Measurements from ENCODE around the gene HTR6.
"Not testable (repeated sequence)": the region's sequence is repeated elsewhere in the genome, so short reads cannot be mapped to it uniquely, and the experiment has no call there.

The HTR6 gene

DNA sequence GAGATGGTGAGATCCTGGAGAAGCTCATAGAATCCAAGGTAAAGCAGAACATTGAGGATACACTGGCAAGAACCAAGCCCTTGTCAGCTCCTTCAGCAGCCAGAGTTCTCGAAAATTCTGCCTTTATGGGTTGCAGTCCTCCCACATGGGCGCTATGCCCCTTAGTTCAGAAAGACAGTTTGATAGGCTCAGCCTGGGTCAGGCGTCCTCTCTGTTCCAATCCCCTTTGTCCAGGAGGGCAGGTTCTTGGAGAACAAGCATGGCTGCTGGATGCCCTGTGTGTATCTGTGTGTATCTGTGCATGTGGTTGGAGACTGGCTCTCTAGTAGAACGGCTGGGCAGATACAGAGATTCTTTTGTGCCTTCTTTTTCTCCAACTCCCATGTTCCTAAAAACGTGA, 28.6 kb upstream of the HTR6 start:
- no peak for DNase-seq (ENCODE audit: low read depth)
- H3K4me3 ChIP-seq (ENCODE audit: low read depth, low read length) = no peak overlapping the region
- TF ChIP-seq, protein P1, sequence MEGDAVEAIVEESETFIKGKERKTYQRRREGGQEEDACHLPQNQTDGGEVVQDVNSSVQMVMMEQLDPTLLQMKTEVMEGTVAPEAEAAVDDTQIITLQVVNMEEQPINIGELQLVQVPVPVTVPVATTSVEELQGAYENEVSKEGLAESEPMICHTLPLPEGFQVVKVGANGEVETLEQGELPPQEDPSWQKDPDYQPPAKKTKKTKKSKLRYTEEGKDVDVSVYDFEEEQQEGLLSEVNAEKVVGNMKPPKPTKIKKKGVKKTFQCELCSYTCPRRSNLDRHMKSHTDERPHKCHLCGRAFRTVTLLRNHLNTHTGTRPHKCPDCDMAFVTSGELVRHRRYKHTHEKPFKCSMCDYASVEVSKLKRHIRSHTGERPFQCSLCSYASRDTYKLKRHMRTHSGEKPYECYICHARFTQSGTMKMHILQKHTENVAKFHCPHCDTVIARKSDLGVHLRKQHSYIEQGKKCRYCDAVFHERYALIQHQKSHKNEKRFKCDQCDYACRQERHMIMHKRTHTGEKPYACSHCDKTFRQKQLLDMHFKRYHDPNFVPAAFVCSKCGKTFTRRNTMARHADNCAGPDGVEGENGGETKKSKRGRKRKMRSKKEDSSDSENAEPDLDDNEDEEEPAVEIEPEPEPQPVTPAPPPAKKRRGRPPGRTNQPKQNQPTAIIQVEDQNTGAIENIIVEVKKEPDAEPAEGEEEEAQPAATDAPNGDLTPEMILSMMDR (IDR thresholded peaks at IDR 0.05; ENCODE audit: insufficient read depth, low read depth, low read length, missing control alignments) = no peak

GRCh38 chr1:19636749-19637148, 27.9 kb upstream of the HTR6 start:
- not testable (repeated sequence) for H3K4me3 ChIP-seq (ENCODE audit: low read depth, low read length)

GRCh38 chr1:19637606-19638005, 27.1 kb upstream of the HTR6 start:
- TF ChIP-seq, protein P1 (IDR thresholded peaks at IDR 0.05; ENCODE audit: insufficient read depth, low read depth, low read length, missing control alignments) = no peak
- no peak for DNase-seq (ENCODE audit: low read depth)

More at GRCh38 chr1:19636749-19637148, 27.9 kb upstream of the HTR6 start:
- not testable (repeated sequence) for DNase-seq (ENCODE audit: low read depth)

DNA sequence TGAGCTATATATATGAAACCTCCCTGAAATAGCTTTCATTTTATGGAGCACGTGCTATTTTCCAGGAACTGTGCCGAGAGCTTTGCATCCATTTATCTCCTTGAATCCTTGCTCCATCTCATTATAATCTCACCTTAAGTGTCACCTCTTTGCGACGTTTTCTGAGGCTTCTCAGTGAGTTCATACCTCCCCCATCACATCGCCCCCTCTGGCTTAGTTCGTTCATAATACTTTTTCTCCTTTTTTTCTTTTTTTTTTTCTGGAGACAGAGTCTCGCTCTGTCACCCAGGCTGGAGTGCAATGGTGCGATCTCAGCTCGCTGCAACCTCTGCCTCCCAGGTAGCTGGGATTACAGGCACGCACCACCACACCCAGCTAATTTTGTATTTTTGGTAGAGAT, 25.4 kb upstream of the HTR6 start:
- not testable (repeated sequence) for H3K4me3 ChIP-seq (ENCODE audit: low read depth, low read length); DNase-seq (ENCODE audit: low read depth)

More at GRCh38 chr1:19637606-19638005, 27.1 kb upstream of the HTR6 start:
- H3K4me3 ChIP-seq (ENCODE audit: low read depth, low read length) = no peak overlapping the region

GRCh38 chr1:19639999-19640362, 24.7 kb upstream of the HTR6 start:
- no peak for DNase-seq (ENCODE audit: low read depth)
- no peak overlapping the region for H3K4me3 ChIP-seq (ENCODE audit: low read depth, low read length)
- TF ChIP-seq, protein P1 (IDR thresholded peaks at IDR 0.05; ENCODE audit: insufficient read depth, low read depth, low read length, missing control alignments) = no peak

GRCh38 chr1:19640363-19641316, 24.0 kb upstream of the HTR6 start:
- DNase-seq (ENCODE audit: low read depth) = no peak

GRCh38 chr1:19643121-19643520, 21.6 kb upstream of the HTR6 start:
- TF ChIP-seq, protein P1 (IDR thresholded peaks at IDR 0.05; ENCODE audit: insufficient read depth, low read depth, low read length, missing control alignments) = no peak
- DNase-seq (ENCODE audit: low read depth) = no peak
- H3K4me3 ChIP-seq (ENCODE audit: low read depth, low read length) = no peak overlapping the region

More at GRCh38 chr1:19640363-19641316, 24.0 kb upstream of the HTR6 start:
- no peak overlapping the region for H3K4me3 ChIP-seq (ENCODE audit: low read depth, low read length)
- TF ChIP-seq, protein P1 (IDR thresholded peaks at IDR 0.05; ENCODE audit: insufficient read depth, low read depth, low read length, missing control alignments) = no peak

Data from GM12865 (cell line).